SH-SY5Y (cell line): ENCODE data around the gene RMDN3.

Experiments
- GATA2 ChIP-seq: IDR thresholded peaks from 2 replicates; pipeline ENCODE4 v1.6.1; 2011; ENCODE audit warnings: mild to moderate bottlenecking, low read depth, low read length
- GATA3 ChIP-seq: IDR thresholded peaks from 2 replicates; pipeline ENCODE4 v1.6.1; 2011; ENCODE audit warnings: low read depth, mild to moderate bottlenecking, low read length, moderate library complexity

DNA sequence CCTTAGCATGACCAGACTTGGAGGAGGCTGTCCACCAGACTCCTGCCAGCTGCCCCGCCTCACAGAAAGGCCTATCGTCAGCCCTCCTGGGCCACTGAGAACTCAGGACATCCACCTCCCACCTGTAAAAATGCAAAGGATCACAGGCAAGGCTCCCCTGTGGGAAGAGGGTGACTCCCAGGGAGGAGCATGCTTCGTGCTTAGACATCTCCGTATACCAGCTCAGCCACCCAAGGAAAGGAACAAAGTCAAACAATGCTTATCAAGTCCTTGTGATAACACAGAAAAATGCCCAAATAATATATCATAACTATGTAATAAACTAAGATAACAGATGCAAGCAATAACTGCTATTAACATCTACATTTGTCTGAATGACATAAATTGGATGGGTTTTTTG, 4.2 kb downstream of the RMDN3 start:
- TF ChIP-seq GATA2 (no peak), GATA3 (no peak)
